MCF 10A (cell line): ENCODE measurements around the gene ZFYVE28. TPM values are rescaled to one million over a fixed set of nuclear protein-coding genes. Genes with fewer than 3 reads are reported as not detected.

Experiments used
- BruUV-seq: library from RNA; stranded (reverse); fragments of 400-500 nt; replicated peaks from 2 replicates; lab custom pipeline; 2021; lab: Mats Ljungman, UMichigan
- CTCF ChIA-PET: fragments of 300-600 bp; sonication (Branson Sonifier 250); formaldehyde crosslinking; extraction: SDS; loops from one replicate; lab custom pipeline; 2021; ENCODE audit warnings: antibody characterized with exemption, inconsistent platforms; lab: Yijun Ruan, JAX
- POLR2A ChIA-PET: fragments of 300-600, 350-650 bp; sonication (Branson Sonifier 250); formaldehyde crosslinking; extraction: SDS; loops from one replicate; lab custom pipeline; 2020; ENCODE audit warnings: antibody characterized with exemption, inconsistent platforms; lab: Yijun Ruan, JAX
- DNase-seq: peaks from one replicate; pipeline ENCODE4 v3.0.0-alpha.2; 2018; ENCODE audit not compliant: unreplicated experiment
- H3K27ac Mint-ChIP-seq: one replicate; pipeline ENCODE4 v1.8.0; 2022; ENCODE audit warnings: mild to moderate bottlenecking, low read depth, mixed read lengths; ENCODE audit not compliant: unreplicated experiment
- H3K27me3 Mint-ChIP-seq: one replicate; pipeline ENCODE4 v1.8.0; 2022; ENCODE audit warnings: mixed read lengths; ENCODE audit not compliant: insufficient read depth, unreplicated experiment
- H3K36me3 Mint-ChIP-seq: one replicate; pipeline ENCODE4 v1.8.0; 2022; ENCODE audit warnings: mild to moderate bottlenecking, moderate library complexity, mixed read lengths; ENCODE audit not compliant: insufficient read depth, unreplicated experiment
- H3K4me1 Mint-ChIP-seq: one replicate; pipeline ENCODE4 v1.8.0; 2022; ENCODE audit warnings: mixed read lengths; ENCODE audit not compliant: insufficient read depth, unreplicated experiment
- H3K4me3 Mint-ChIP-seq: one replicate; pipeline ENCODE4 v1.8.0; 2022; ENCODE audit warnings: mild to moderate bottlenecking, moderate library complexity, mixed read lengths; ENCODE audit not compliant: unreplicated experiment
- H3K9me3 Mint-ChIP-seq: one replicate; pipeline ENCODE4 v1.8.0; 2022; ENCODE audit warnings: mixed read lengths; ENCODE audit not compliant: unreplicated experiment
- intact Hi-C: fragments of 100-400 bp; cut with micrococcal nuclease; formaldehyde crosslinking; loops from 2 replicates; pipeline ENCODE4 v1.14.1; 2022
- total RNA-seq: library from RNA; stranded (reverse); gene quantifications from 2 replicates; pipeline ENCODE4 v1.2.3, GENCODE V29; 2022
- TF ChIP-seq, protein P1 (sequence below): fragments of 200-600 bp; IDR thresholded peaks from one replicate; pipeline ENCODE4 v1.8.0; 2022; ENCODE audit warnings: antibody characterized with exemption, mild to moderate bottlenecking; ENCODE audit not compliant: unreplicated experiment

The ZFYVE28 gene
- total RNA-seq, 1 experiment from 2014 or later, result 1.6 TPM

DNA sequence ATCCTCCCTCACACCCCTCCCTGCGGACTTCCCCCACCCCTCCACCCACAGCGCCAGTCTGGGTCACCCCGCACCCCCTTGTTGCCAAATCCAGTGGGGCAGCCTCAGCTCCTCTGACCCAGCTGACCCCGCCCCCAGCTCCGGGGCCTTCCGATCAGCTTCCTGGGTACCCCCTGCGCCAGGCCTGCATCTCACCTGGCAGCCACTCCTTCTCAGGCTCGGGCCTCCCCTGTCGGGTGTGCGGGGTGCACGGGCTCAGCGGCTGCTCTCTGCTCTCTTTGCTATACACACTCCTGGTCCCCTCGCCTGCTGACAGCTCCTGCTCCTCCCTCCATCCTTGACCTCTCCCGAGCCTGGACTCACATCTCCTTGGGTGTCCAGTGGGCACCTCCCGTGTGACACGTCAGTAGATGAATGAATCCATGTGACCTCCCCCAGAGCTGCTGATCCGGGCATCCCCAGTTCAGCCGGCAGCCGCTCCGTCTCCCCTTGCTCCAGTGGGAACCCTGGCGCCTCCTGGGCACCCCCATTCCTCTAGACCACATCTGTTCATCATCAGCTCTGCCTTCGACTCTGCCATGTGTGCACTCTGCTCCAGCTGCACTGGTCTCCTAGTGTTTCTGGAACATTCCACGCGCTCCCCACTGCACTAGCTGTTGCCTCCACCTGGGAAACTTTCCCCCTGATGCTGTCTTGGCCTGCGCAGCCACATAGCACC lies 10.2 kb upstream of the ZFYVE28 start:
- no peak overlapping the region for H3K27ac Mint-ChIP-seq
- peaks cover 8% of the 10 kb centered on the region for H3K4me1 Mint-ChIP-seq
- POLR2A ChIA-PET, result no interaction called here
- intact Hi-C loops, result no loop called here
- CTCF ChIA-PET, result interaction anchor here (0.6 to 1.4 kb wide), 2 partner anchors 9 to 10 kb away, joined by 3 to 9 read pairs; partner anchors contain the start of genes CFAP99 and ZFYVE28
- peaks cover 16% of the 10 kb centered on the region for H3K27me3 Mint-ChIP-seq
- H3K4me3 Mint-ChIP-seq, result no peak overlapping the region
- no peak for DNase-seq
- TF ChIP-seq, protein P1, sequence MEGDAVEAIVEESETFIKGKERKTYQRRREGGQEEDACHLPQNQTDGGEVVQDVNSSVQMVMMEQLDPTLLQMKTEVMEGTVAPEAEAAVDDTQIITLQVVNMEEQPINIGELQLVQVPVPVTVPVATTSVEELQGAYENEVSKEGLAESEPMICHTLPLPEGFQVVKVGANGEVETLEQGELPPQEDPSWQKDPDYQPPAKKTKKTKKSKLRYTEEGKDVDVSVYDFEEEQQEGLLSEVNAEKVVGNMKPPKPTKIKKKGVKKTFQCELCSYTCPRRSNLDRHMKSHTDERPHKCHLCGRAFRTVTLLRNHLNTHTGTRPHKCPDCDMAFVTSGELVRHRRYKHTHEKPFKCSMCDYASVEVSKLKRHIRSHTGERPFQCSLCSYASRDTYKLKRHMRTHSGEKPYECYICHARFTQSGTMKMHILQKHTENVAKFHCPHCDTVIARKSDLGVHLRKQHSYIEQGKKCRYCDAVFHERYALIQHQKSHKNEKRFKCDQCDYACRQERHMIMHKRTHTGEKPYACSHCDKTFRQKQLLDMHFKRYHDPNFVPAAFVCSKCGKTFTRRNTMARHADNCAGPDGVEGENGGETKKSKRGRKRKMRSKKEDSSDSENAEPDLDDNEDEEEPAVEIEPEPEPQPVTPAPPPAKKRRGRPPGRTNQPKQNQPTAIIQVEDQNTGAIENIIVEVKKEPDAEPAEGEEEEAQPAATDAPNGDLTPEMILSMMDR, result no peak
- BruUV-seq, result no TSS peak
- no peaks in the 10 kb centered on the region for H3K9me3 Mint-ChIP-seq
- H3K36me3 Mint-ChIP-seq, result no peaks in the 10 kb centered on the region

DNA sequence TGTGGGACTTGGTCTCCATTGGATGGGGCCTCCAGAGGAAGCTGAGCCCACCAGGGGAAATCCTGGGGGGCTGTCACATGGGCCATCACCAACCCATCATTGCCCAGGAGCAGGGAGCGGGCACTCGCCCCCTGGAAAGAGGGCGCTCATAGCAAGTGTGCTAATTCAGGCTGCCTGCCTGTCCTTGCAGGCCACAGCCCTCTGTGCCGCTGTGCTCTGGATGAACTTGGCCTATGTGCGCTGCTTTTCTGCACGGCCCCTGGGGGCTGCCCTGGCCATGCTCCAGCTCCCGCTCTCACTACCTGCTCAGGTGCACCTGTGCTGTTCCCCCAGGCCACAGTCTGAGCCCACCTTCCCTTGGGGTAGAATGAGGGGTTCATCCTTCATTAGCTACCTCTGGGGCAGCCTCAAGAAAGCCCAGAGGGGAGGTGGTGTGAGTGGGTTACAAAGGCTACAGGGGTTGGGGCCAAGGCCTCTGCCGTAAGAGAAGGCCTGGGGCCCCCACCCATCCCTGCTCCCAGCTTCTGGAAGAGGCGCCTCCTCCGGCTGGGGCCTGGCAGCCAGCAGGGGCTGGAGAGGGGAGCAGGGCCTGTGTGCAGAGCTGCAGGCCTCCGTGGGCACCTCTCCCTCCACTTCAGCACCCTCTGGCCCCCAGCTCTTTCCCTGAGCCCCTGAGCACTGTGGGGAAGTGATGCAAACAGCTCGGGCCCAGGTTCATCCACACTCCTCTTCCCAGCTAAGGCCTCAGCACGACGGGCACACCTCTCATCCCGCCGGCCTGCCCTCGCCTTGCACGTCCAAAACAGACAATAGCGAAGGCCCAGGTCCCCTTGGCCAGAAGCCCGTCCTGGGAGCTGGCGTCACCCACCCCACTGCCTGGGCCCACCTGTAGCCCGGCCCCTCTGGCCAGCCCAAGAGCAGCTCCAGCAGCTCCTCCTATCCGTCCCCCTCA lies 9.2 kb upstream of the ZFYVE28 start:
- Mint-ChIP-seq H3K27ac (no peak overlapping the region), H3K27me3 (peaks cover 18% of the 10 kb centered on the region), H3K36me3 (no peaks in the 10 kb centered on the region), H3K9me3 (no peaks in the 10 kb centered on the region), H3K4me3 (no peak overlapping the region), H3K4me1 (peaks cover 8% of the 10 kb centered on the region)
- DNase-seq, result no peak
- TF ChIP-seq, protein P1, result no peak
- no TSS peak for BruUV-seq
- ChIA-PET POLR2A (interaction anchor here (0.6 kb wide), 1 partner anchor 345 kb away, joined by 3 read pairs; no protein-coding TSS in a partner anchor), CTCF (interaction anchor here (0.5 to 1.4 kb wide), 4 partner anchors 9 to 148 kb away, joined by 3 to 9 read pairs (median 3); partner anchors contain the start of genes CFAP99 and ZFYVE28)
- intact Hi-C loops, result no loop called here

DNA sequence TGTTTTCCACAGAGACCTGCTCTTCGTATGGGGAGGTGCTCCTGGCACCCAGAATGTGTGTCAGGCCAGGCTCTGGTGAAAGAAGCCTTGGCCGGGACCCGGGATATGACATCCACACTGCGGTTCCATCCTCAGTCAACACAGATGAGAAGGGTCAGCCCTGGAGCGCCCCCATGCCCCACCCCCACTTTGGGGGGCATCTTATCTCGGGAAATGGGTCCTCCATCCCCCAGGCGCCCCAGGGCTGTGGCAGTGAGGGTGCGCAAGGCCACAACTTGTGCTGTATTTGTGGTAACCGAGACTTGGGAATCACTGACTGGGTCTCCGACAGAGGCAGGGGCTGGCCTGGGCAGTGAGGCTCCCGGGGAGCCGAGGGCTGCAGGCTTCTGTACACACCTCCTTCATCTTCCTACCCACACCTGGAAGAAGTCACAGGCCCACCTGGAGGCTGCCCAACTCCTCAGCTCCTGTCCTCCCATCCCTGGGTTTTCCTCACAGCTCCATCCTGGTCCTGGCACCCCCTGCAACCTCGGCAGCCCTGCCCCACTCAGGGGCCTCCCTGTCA lies 8.3 kb upstream of the ZFYVE28 start:
- TF ChIP-seq, protein P1, result no peak
- BruUV-seq, result no TSS peak

More for the DNA sequence above, 8.3 kb upstream of the ZFYVE28 start:
- ChIA-PET CTCF (interaction anchor here (1.3 kb wide), 1 partner anchor 13 kb away, joined by 3 read pairs; no protein-coding TSS in a partner anchor), POLR2A (no interaction called here)
- no peak for DNase-seq
- H3K9me3 Mint-ChIP-seq, result no peaks in the 10 kb centered on the region
- H3K4me3 Mint-ChIP-seq, result no peak overlapping the region
- H3K4me1 Mint-ChIP-seq, result peaks cover 8% of the 10 kb centered on the region
- intact Hi-C loops, result no loop called here
- H3K27ac Mint-ChIP-seq, result no peak overlapping the region
- peaks cover 27% of the 10 kb centered on the region for H3K27me3 Mint-ChIP-seq
- H3K36me3 Mint-ChIP-seq, result no peaks in the 10 kb centered on the region
